Activated T-cell treated with anti-CD3 and anti-CD28 coated beads, Interleukin-2, amount 50 U/mL, for 1 hour (primary cell): ENCODE data around the gene SOD3.

Source experiments
- DNase-seq: peaks from one replicate; pipeline ENCODE4 v3.0.0-alpha.2; 2020

Gene SOD3

GRCh38 chr4:24845902-24846301, 50.5 kb downstream of the SOD3 start:
- DNase-seq: no peak

GRCh38 chr4:24846716-24847115, 51.3 kb downstream of the SOD3 start:
- no peak for DNase-seq

GRCh38 chr4:24849351-24849750, 54.0 kb downstream of the SOD3 start:
- no peak for DNase-seq

- no peak for DNase-seq
Observed at GRCh38 chr4:24849756-24850155, 54.4 kb downstream of the SOD3 start.
